Activated naive CD4-positive, alpha-beta T cell (primary cell): Measurements from ENCODE around the gene KRT222.
A peak's percentile ranks its signal among the peaks of the same experiment; 100 is the strongest.

Experiments used
- DNase-seq, 4 experiments: peaks; one replicate each; lab custom pipeline; 2025; lab: John Stamatoyannopoulos, UW

The KRT222 gene

GRCh38 chr17:40658396-40658795, 6.6 kb downstream of the KRT222 start:
- DNase-seq: no peak

GRCh38 chr17:40651939-40652338, 13.0 kb downstream of the KRT222 start:
- no peak for DNase-seq

GRCh38 chr17:40648384-40648968, 16.5 kb downstream of the KRT222 start:
- DNase-seq: no peak

GRCh38 chr17:40647624-40648383, 17.2 kb downstream of the KRT222 start, which contains the start of gene SMARCE1:
Gene SMARCE1, minus strand, starts transcription at chr17:40647818. Its CDS starts 2,016 bp downstream, at chr17:40645802.
- peak; percentile 60 to 67 (median 64) for DNase-seq

- DNase-seq: no peak
Measured at GRCh38 chr17:40646791-40647623, 18.0 kb downstream of the KRT222 start.

- no peak for DNase-seq
Measured at GRCh38 chr17:40645943-40646342, 19.0 kb downstream of the KRT222 start.

GRCh38 chr17:40645291-40645690, 19.7 kb downstream of the KRT222 start:
- no peak for DNase-seq

- no peak for DNase-seq
Measured at GRCh38 chr17:40637931-40638330, 27.0 kb downstream of the KRT222 start.

- no peak for DNase-seq
Measured at GRCh38 chr17:40633871-40634270, 31.1 kb downstream of the KRT222 start.

- DNase-seq: no peak
Measured at GRCh38 chr17:40632216-40632615, 32.8 kb downstream of the KRT222 start.

GRCh38 chr17:40629842-40630241, 35.1 kb downstream of the KRT222 start:
- no peak for DNase-seq

- DNase-seq: no peak
Measured at GRCh38 chr17:40625311-40625710, 39.7 kb downstream of the KRT222 start.

- no peak for DNase-seq
Measured at GRCh38 chr17:40623419-40624210, 41.4 kb downstream of the KRT222 start.

- no peak for DNase-seq
Measured at GRCh38 chr17:40622509-40622928, 42.5 kb downstream of the KRT222 start.

GRCh38 chr17:40621578-40621977, 43.4 kb downstream of the KRT222 start:
- DNase-seq: no peak

- DNase-seq: no peak
Measured at GRCh38 chr17:40621019-40621418, 44.0 kb downstream of the KRT222 start.

- no peak for DNase-seq
Measured at GRCh38 chr17:40618754-40619625, 46.0 kb downstream of the KRT222 start.

- DNase-seq: no peak
Measured at GRCh38 chr17:40617678-40618240, 47.2 kb downstream of the KRT222 start.

GRCh38 chr17:40616592-40616991, 48.4 kb downstream of the KRT222 start:
- DNase-seq: no peak

GRCh38 chr17:40615841-40616476, 49.0 kb downstream of the KRT222 start:
- DNase-seq: no peak
